HL-60 (cell line): Measurements from ENCODE around the gene TBC1D17.
A peak's percentile ranks its signal among the peaks of the same experiment; 100 is the strongest.

Experiments used
- DNase-seq, 2 experiments: peaks; one replicate each; pipeline ENCODE4 v3.0.0-alpha.2; 2010 to 2020; ENCODE audit warnings: low read depth in 1 of 2, low spot score in 1 of 2
- H3K27ac ChIP-seq: fragments of 250-450 bp; sonication (Bioruptor Pico); replicated peaks from 2 replicates; pipeline ENCODE4 v1.5.1; 2020; ENCODE audit warnings: mild to moderate bottlenecking, moderate library complexity
- H3K27me3 ChIP-seq: fragments of 250-450 bp; sonication (Bioruptor Pico); 2 replicates; pipeline ENCODE4 v1.5.1; 2021; ENCODE audit warnings: mild to moderate bottlenecking, moderate library complexity; ENCODE audit not compliant: insufficient read depth, poor library complexity, severe bottlenecking
- H3K4me3 ChIP-seq: replicated peaks from 2 replicates; pipeline ENCODE4 v1.5.1; 2011; ENCODE audit warnings: mild to moderate bottlenecking, control low read depth, low read length; ENCODE audit not compliant: insufficient read depth
- CTCF ChIP-seq: IDR thresholded peaks from one replicate; pipeline ENCODE4 v1.5.1; 2011; ENCODE audit warnings: low read length, control low read depth, inconsistent platforms; ENCODE audit not compliant: insufficient read depth
- GABPA ChIP-seq: IDR thresholded peaks from 2 replicates; pipeline ENCODE4 v1.6.1; 2012; ENCODE audit warnings: low read depth
- POLR2AphosphoS5 ChIP-seq: IDR thresholded peaks from 2 replicates; pipeline ENCODE4 v1.6.1; 2012; ENCODE audit warnings: low read depth
- REST ChIP-seq: IDR thresholded peaks from 2 replicates; pipeline ENCODE4 v1.6.1; 2012; ENCODE audit warnings: low read depth; ENCODE audit not compliant: insufficient replicate concordance
- SPI1 ChIP-seq: IDR thresholded peaks from 2 replicates; pipeline ENCODE4 v1.6.1; 2012; ENCODE audit warnings: low read depth, mild to moderate bottlenecking, borderline replicate concordance

TBC1D17 gene

GRCh38 chr19:49910179-49910578 is 32.7 kb downstream of the TBC1D17 start:
- Histone ChIP-seq H3K27ac (no peak overlapping the region), H3K27me3 (no peaks in the 10 kb centered on the region), H3K4me3 (no peak overlapping the region)
- DNase-seq = no peak
- no peak for TF ChIP-seq CTCF
- no peak for TF ChIP-seq GABPA
- TF ChIP-seq SPI1 = no peak
- no peak for TF ChIP-seq REST
- TF ChIP-seq POLR2AphosphoS5 = no peak

- H3K27ac ChIP-seq = peak overlapping the region; percentile 40
- H3K4me3 ChIP-seq = no peak overlapping the region
- H3K27me3 ChIP-seq = no peaks in the 10 kb centered on the region
- TF ChIP-seq REST = no peak
- TF ChIP-seq GABPA = no peak
- no peak; the same call in 1 of the 2 replicates for TF ChIP-seq POLR2AphosphoS5
- no peak for TF ChIP-seq CTCF
- no peak for TF ChIP-seq SPI1
- peak in 1 of 2 experiments; percentile 69 for DNase-seq
Measured at GRCh38 chr19:49911381-49912145, 34.1 kb downstream of the TBC1D17 start.

GRCh38 chr19:49912965-49913685 is 35.6 kb downstream of the TBC1D17 start:
- TF ChIP-seq REST (no peak), SPI1 (no peak), POLR2AphosphoS5 (no peak), CTCF (no peak), GABPA (no peak)
- H3K27ac ChIP-seq = no peak overlapping the region

More at GRCh38 chr19:49912965-49913685, 35.6 kb downstream of the TBC1D17 start:
- DNase-seq = no peak
- no peaks in the 10 kb centered on the region for H3K27me3 ChIP-seq
- no peak overlapping the region for H3K4me3 ChIP-seq
